K562 (cell line): Measurements from ENCODE around the gene NCDN. TPM values are rescaled to one million over a fixed set of nuclear protein-coding genes. Genes with fewer than 3 reads are reported as not detected.
A peak's percentile ranks its signal among the peaks of the same experiment; 100 is the strongest.

Experiments
- BMI1 ChIP-seq: fragments of 150-350 bp; IDR thresholded peaks from 2 replicates; pipeline ENCODE4 v1.6.1; 2014; ENCODE audit warnings: low read length
- CHCHD3 ChIP-seq: fragments of 250-450 bp; sonication (Bioruptor Pico); IDR thresholded peaks from 2 replicates; pipeline ENCODE4 v2.1.2; 2022; ENCODE audit warnings: mild to moderate bottlenecking
- CHD2 ChIP-seq: IDR thresholded peaks from 2 replicates; pipeline ENCODE4 v1.6.1; 2011; ENCODE audit warnings: low read depth, low read length
- HDAC8 ChIP-seq: fragments of 450-650 bp; IDR thresholded peaks from 2 replicates; pipeline ENCODE4 v1.6.1; 2016; ENCODE audit warnings: mild to moderate bottlenecking, missing genetic modification characterization, moderate library complexity, missing compliant biosample characterization
- KDM1A ChIP-seq, 2 experiments: fragments of 450-650 bp; IDR thresholded peaks; 2 replicates each; pipeline ENCODE4 v1.6.1; 2016; ENCODE audit warnings: mild to moderate bottlenecking in 2 of 2
- KLF1 ChIP-seq: fragments of 450-650 bp; IDR thresholded peaks from 2 replicates; pipeline ENCODE4 v1.6.1; 2016; ENCODE audit warnings: missing genetic modification characterization, missing compliant biosample characterization
- MBD1 ChIP-seq: fragments of 250-450 bp; sonication (Bioruptor Pico); IDR thresholded peaks from 2 replicates; pipeline ENCODE4 v1.8.0; 2022; ENCODE audit warnings: inconsistent platforms
- NFIX ChIP-seq: fragments of 250-450 bp; sonication (Bioruptor Pico); IDR thresholded peaks from 2 replicates; pipeline ENCODE4 v1.4.0; 2020; ENCODE audit warnings: low read depth, mild to moderate bottlenecking, moderate library complexity
- NR4A1 ChIP-seq, 2 experiments: fragments of 250-450 bp in 1 of 2; fragments of 450-650 bp in 1 of 2; sonication (Bioruptor Pico) in 1 of 2; IDR thresholded peaks; 2 replicates each; pipeline versions ENCODE4 v1.4.0 to v1.6.1; 2016 to 2020; ENCODE audit warnings: mild to moderate bottlenecking in 2 of 2, missing compliant biosample characterization in 1 of 2, missing genetic modification characterization in 1 of 2, moderate library complexity in 1 of 2
- SAFB ChIP-seq: fragments of 200-400 bp; formaldehyde crosslinking; IDR thresholded peaks from 2 replicates; pipeline ENCODE4 v1.6.1; 2017; ENCODE audit warnings: low read depth, low read length, borderline replicate concordance
- SAP30 ChIP-seq: fragments of 200-600 bp; sonication (generic); IDR thresholded peaks from 2 replicates; pipeline ENCODE4 v1.6.1; 2012; ENCODE audit warnings: borderline replicate concordance, low read depth, mild to moderate bottlenecking, moderate library complexity, low read length, control low read depth, inconsistent platforms; ENCODE audit not compliant: insufficient read depth, poor library complexity, severe bottlenecking
- SREBF2 ChIP-seq: sonication (generic); formaldehyde crosslinking; IDR thresholded peaks from 2 replicates; pipeline ENCODE4 v1.4.0; 2020; ENCODE audit warnings: mild to moderate bottlenecking, missing genetic modification reagents
- TCF7 ChIP-seq: sonication (generic); IDR thresholded peaks from 2 replicates; pipeline ENCODE4 v1.6.1; 2016; ENCODE audit warnings: antibody characterized with exemption, borderline replicate concordance
- ZC3H4 ChIP-seq: sonication (generic); formaldehyde crosslinking; IDR thresholded peaks from 2 replicates; pipeline ENCODE4 v1.9.0; 2021; ENCODE audit warnings: missing genetic modification reagents, borderline replicate concordance
- ZFP36 ChIP-seq: fragments of 150-350 bp; IDR thresholded peaks from 2 replicates; pipeline ENCODE4 v1.6.1; 2018; ENCODE audit warnings: low read length, low read depth; ENCODE audit not compliant: partially characterized antibody
- ZNF695 ChIP-seq: fragments of 450-650 bp; formaldehyde crosslinking; IDR thresholded peaks from 2 replicates; pipeline ENCODE4 v1.4.0; 2020; ENCODE audit warnings: mild to moderate bottlenecking, moderate library complexity
- polyA plus RNA-seq, 8 experiments: library from polyadenylated mRNA; depleted of rRNA in 4 of 8; stranded (reverse) in 5 of 8; unstranded in 3 of 8; fragments of >200 nt; fragmentation: Nextera tagmentation in 2 of 8; fragmentation: Illumina TruSeq in 1 of 8; extraction: Ambion mirVana in 2 of 8; extraction: Trizol in 1 of 8; gene quantifications; 2 replicates each; pipeline versions ENCODE4 v1.2.1 to v1.2.3, GENCODE V29; 2011 to 2014; ENCODE audit warnings: inconsistent platforms in 1 of 8, missing spikeins in 1 of 8
- total RNA-seq, 7 experiments: library from RNA; depleted of rRNA in 6 of 7; stranded (reverse); fragments of >200 nt in 6 of 7; fragmentation: Illumina TruSeq in 2 of 7; extraction: Trizol in 2 of 7; gene quantifications; 2 replicates each; pipeline versions ENCODE4 v1.2.1 to v1.2.3, GENCODE V29; 2011 to 2021; ENCODE audit warnings: low replicate concordance in 1 of 7
- TF ChIP-seq, protein P1 (sequence below): sonication (generic); formaldehyde crosslinking; IDR thresholded peaks from 2 replicates; pipeline ENCODE4 v1.8.0; 2022; ENCODE audit warnings: missing genetic modification reagents, mild to moderate bottlenecking, borderline replicate concordance
- TF ChIP-seq, protein P2 (sequence below): sonication (generic); formaldehyde crosslinking; IDR thresholded peaks from 2 replicates; pipeline ENCODE4 v1.8.1; 2023; ENCODE audit warnings: mild to moderate bottlenecking, missing genetic modification reagents
- TF ChIP-seq, protein P3 (sequence below), 2 experiments: fragments of 450-650 bp; IDR thresholded peaks; 2 replicates each; pipeline ENCODE4 v1.6.1; 2016

NCDN gene
- total and polyA plus RNA-seq, 9 of the 15 experiments (the other 6 are each of a cell fraction or from before 2014, with no cell fraction given) = 1.9 to 35.1 (median 10.7) TPM

GRCh38 chr1:35557611-35558373, at the start of gene NCDN (continued):
- TF ChIP-seq KDM1A (IDR thresholded peaks at IDR 0.05) (peak in 1 of 2 experiments; percentile 13; a peak in 1 of 4 replicates), CHCHD3 (CRISPR knock-in tag) (no peak), NFIX (CRISPR knock-in tag) (no peak), ZNF695 (no peak), CHD2 (peak; percentile 92), ZFP36 (no peak), TCF7 (no peak), SAFB (no peak), BMI1 (no peak), HDAC8 (tag) (peak; percentile 40; the same call in 1 of the 2 replicates), ZC3H4 (CRISPR knock-in tag) (no peak), NR4A1 (CRISPR knock-in tag; IDR thresholded peaks at IDR 0.05) (no peak), NR4A1 (tag; IDR thresholded peaks at IDR 0.05) (peak; percentile 73; the same call in 1 of the 2 replicates), MBD1 (CRISPR knock-in tag) (no peak), SREBF2 (no peak), KLF1 (tag) (no peak; the same call in 1 of the 2 replicates), SAP30 (peak; percentile 31)
- TF ChIP-seq, protein P1, sequence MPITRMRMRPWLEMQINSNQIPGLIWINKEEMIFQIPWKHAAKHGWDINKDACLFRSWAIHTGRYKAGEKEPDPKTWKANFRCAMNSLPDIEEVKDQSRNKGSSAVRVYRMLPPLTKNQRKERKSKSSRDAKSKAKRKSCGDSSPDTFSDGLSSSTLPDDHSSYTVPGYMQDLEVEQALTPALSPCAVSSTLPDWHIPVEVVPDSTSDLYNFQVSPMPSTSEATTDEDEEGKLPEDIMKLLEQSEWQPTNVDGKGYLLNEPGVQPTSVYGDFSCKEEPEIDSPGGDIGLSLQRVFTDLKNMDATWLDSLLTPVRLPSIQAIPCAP (CRISPR knock-in tag) = no peak
- TF ChIP-seq, protein P2, sequence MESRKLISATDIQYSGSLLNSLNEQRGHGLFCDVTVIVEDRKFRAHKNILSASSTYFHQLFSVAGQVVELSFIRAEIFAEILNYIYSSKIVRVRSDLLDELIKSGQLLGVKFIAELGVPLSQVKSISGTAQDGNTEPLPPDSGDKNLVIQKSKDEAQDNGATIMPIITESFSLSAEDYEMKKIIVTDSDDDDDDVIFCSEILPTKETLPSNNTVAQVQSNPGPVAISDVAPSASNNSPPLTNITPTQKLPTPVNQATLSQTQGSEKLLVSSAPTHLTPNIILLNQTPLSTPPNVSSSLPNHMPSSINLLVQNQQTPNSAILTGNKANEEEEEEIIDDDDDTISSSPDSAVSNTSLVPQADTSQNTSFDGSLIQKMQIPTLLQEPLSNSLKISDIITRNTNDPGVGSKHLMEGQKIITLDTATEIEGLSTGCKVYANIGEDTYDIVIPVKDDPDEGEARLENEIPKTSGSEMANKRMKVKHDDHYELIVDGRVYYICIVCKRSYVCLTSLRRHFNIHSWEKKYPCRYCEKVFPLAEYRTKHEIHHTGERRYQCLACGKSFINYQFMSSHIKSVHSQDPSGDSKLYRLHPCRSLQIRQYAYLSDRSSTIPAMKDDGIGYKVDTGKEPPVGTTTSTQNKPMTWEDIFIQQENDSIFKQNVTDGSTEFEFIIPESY = 0 out of 2 replicates have a peak, but pooled peaks have one; percentile 5
- TF ChIP-seq, protein P3, sequence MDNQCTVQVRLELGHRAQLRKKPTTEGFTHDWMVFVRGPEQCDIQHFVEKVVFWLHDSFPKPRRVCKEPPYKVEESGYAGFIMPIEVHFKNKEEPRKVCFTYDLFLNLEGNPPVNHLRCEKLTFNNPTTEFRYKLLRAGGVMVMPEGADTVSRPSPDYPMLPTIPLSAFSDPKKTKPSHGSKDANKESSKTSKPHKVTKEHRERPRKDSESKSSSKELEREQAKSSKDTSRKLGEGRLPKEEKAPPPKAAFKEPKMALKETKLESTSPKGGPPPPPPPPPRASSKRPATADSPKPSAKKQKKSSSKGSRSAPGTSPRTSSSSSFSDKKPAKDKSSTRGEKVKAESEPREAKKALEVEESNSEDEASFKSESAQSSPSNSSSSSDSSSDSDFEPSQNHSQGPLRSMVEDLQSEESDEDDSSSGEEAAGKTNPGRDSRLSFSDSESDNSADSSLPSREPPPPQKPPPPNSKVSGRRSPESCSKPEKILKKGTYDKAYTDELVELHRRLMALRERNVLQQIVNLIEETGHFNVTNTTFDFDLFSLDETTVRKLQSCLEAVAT (IDR thresholded peaks at IDR 0.05) = peak; percentile 38 to 93; a peak in 2 of 4 replicates
